Measurements from ENCODE around the gene FBXO30. TPM values are rescaled to one million over a fixed set of nuclear protein-coding genes. Genes with fewer than 3 reads are reported as not detected.

Gene FBXO30
- total and polyA plus RNA-seq, 10 of the 15 experiments (the other 5 are each of a cell fraction or from before 2014, with no cell fraction given) = 1.7 to 6.9 (median 5.3) TPM

GRCh38 chr6:145809211-145809610, 5.4 kb downstream of the FBXO30 start (continued):
- TF ChIP-seq MEF2A (IDR thresholded peaks at IDR 0.05; ENCODE audit: insufficient read depth, low read depth, low read length) (peak; percentile 67; the same call in 1 of the 2 replicates), EZH2 (IDR thresholded peaks at IDR 0.05; ENCODE audit: borderline replicate concordance, control insufficient read depth, low read depth, low read length) (no peak), RAD51 (IDR thresholded peaks at IDR 0.05) (peak; percentile 60), CREM (IDR thresholded peaks at IDR 0.05; ENCODE audit: low read depth) (0 out of 2 replicates have a peak, but pooled peaks have one; percentile 30), ZBTB40 (IDR thresholded peaks at IDR 0.05; ENCODE audit: borderline replicate concordance) (peak; percentile 82), IRF5 (IDR thresholded peaks at IDR 0.05; ENCODE audit: borderline replicate concordance) (no peak), CREB1 (IDR thresholded peaks at IDR 0.05; ENCODE audit: low read depth) (peak; percentile 65; the same call in 1 of the 2 replicates), MTA3 (IDR thresholded peaks at IDR 0.05; ENCODE audit: borderline replicate concordance, low read length) (no peak)
